NCI-H526 (cell line): ENCODE results near the gene C16orf92.
"Not testable (repeated sequence)": the region's sequence is repeated elsewhere in the genome, so short reads cannot be mapped to it uniquely, and the experiment has no call there.

ENCODE experiments used
- DNase-seq, 2 experiments: peaks; one replicate each; lab custom pipeline; 2025; lab: John Stamatoyannopoulos, UW

The C16orf92 gene

DNA sequence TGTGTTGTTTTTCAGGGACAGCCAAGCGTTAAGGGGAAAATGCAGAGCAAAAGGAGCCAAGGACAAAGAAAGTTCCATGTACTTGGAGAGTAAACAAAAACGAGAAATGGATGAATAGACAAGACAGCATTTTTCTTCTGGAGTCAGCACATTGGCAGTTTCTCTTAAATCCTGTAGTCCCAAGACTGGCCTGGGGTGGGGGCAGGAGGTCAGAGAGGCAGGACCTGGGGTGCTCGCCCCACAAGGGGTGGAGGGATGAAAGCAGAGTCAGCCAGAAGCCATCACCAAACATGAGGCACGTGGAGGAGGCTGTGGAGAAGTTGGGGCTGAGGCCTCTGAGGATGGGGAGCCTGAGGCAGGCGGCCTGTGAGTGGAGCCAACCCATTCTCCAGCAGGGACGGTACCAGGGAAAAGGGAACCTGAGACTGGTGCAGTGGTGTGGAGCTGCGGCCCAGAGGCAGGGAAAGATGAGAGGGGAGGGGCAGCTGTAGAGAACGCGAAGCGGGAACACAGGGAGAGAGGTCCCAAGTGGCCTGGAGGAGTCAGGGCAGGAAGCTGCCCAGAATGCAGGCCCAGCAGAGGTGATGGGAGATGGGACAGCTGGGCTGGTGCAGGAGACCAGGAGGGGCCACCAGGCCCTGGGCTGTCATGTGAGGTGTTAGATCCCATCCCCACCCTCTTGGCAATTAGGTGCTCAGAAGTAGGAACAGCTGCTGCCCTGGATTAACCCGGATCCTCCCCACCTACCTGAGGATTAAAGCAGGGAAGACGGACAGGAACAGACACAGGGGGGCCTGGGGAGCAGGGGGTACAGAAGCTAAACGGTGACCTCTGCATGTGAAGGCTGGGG lies 4.8 kb downstream of the C16orf92 start:
- peak in 1 of 2 experiments; percentile 47 for DNase-seq

DNA sequence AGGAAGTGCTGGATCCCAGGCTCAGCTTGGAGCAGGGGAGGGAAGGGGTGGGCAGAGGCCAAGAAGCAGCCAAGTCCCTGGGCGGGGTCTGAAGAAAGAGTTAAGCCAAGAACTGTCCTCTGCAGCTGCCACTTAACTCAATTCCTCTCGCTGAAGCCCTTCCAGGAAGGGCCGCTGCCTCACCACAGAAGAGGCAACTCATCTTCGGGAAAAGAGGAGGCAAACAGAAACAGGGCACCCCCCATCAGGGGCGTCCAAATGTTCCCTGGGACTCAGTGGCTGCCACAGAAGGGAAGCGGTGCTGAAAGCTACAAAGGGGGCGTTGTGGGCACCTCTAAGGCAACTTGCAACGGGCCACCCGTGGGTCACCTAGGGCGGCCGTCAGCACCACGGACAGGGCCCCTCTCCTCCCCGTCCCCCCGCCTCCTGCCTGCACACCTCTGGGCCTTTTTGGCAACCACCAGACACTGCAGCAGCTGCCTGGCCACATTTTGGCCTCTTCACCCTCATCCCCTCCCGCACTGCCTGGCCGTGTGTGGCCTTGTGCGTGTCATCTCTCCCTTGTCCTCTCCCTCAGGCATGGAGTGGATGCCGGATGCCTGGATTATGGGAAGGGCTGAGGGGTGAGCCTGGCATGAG lies 5.6 kb downstream of the C16orf92 start:
- DNase-seq, result no peak

DNA sequence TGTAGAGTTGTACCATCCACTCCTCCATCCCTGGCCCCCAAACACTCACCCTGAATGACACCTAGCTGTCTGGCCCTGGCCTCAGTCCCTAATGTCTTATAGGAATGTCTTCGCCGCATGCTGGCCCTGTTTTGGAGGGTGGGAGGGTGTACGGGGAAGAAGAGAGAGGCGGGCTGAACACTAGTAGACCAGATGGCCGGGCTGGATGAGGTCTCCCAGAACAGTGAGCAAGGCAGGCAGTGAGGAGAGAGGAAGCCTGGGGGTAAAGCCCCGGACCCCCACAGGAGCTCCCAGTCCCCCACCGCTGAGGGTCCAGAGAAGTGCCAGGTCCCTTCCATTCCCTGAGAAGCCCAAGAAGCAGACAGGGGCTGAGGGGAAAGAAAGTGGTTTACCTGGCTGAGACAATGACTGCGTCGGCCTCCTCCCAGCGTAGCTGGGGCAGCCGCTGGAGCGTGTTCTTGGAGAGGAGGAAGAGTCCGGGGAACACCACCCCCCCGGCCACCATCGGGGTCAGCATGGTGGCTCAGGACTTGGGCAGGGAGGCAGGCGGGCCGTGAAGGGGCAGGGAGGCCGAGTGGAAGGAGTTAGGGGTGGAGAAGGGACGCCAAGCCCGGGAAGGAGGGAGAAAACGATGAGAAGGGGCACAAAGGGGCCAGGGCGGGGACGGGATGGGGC lies 7.2 kb downstream of the C16orf92 start:
- DNase-seq, result peak in 1 of 2 experiments; percentile 51

DNA sequence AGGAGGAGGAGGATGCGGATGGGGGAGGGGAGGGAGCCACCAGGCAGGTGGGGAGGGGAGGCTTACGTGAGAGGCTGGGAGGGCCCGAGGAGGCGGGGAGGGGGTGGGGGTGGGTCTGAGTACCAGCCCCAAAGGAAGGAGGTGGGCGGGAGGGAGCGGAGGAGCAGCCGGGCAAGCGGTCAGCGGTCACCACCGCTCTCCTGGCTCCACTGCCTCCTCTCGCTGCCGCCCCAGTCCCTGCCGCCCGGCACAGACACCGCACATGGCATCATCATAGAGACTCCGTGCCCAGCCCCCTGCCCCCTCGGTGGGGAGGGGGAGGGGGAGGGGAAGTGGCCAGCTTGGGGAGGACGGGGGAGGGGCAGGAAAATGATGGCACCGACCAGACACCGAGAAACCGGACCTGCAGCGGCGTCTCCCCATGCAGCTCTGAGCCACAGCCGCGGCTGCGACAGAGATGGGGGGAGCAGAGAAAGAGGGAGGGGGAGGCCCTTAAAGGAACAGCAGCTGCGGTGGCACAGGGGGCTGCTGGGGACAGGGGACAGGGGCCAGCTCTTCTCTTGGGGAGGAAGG lies 7.9 kb downstream of the C16orf92 start, which contains the start of gene TLCD3B:
TLCD3B (minus strand) TSS at position 431 of the 573 bp plus-strand sequence. CDS start 744 bp downstream, outside the sequence.
- DNase-seq, result peak; percentile 31 to 75

DNA sequence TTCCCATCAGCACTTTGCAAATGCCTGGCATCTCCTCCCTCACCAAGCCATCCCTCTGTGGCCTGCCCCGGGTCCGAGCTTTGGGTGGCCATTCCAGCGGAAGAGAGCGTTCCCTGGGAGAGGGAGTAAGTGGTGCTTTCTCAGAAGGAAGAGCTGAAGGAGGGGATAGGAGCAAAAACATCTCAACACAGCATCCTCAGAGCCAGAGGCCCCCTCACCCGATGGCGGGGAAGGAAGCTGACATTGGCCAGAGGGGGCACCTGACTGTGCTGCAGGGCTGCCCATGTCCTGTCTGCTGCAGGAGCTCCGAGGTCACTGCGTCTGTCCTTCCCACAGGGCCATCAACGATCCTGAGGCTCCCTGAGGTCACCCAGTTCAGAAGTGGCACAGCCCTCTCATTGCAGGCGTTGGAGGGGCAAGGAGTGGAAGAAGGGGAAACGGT lies 8.5 kb downstream of the C16orf92 start:
- peak in 1 of 2 experiments; percentile 46 for DNase-seq

DNA sequence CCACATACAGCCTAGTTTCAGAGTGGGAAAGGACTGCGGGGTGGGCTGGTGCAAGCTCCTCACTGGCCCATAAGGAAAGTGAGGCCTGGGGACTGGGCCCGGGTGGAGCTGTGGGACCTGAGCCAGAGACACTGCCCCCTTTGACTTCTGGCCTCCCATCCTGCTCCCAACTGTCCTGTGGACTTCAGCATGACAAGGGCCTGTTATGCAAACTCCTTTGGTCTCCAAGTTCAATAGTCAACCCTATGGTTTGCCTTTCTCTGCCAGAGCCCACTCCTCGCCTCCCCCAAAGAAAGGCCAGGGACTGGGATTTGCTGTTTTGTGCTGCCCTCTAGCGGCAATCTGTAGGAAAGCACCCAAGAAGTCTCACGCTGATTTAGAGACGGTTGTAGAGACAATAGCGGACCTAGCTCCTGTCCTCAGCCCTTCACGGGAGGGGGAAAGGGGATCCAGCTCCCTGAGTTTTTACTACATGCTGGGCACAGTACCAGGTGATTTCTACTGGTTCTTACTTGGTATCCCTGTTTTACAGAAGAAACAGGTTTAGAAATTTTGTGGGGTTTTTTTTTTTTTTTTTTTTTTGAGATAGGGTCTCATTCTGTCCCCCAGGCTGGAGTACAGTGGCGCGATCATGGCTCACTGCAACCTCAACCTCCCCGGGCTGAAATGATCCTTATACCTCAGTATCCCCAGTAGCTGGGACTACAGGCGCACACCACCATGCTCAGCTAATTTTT lies 9.3 kb downstream of the C16orf92 start:
- peak; percentile 78 to 94 for DNase-seq

DNA sequence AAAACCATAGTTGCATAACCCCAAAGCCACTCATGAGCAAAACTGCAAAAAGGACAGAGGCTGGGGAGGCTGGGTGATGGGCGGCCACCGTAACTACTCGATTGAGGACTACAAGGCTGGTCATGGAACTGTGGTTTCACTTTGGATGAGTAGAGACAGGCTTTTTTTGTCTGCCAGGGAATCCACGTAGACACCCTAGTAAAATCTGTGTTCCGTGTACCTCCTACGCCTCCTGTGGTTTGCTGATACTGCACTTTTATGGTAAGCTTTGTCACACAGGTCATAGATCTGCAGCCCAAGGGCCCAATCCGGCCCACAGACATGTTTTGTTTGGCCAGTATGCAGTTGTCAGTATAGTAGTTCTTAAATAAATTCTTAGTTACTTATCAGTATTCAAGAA lies 10.3 kb downstream of the C16orf92 start:
- DNase-seq, result no peak

DNA sequence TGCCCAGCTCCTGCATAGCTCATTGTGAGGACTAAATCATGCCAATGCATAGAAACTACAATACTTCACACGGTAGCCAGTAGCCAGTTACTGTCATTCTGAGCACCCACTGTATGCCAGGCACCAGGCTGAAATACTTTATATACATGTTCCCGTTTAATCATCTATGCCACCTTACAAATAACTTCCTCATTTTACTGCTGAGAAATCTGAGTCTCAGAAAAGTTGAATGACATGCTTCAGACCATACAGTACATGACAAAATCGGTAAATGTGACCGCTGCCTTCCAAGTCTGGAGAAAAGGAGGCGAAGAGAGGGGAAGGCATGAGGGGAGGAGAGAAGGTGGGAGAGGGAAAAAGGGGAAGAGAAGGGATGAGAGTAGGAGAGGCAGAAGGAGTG lies 17.2 kb downstream of the C16orf92 start:
- no peak for DNase-seq

DNA sequence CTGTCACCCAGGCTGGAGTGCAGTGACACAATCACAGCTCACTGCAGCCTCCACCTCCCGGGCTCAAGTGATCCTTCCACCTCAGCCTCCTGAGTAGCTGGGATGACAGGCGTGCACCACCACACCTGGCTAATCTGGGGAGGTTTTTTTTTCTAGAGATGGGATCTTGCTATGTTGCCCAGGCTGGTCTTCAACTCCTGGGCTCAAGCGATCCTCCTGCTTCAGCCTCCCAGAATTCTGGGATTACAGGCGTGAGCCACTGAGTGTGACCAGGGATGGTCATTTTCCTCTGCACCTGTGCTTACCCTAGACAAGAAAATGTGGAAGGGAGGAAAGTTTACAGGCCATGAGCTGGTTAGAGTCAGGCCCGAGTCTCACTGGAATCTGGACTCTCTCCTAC lies 17.7 kb downstream of the C16orf92 start:
- not testable (repeated sequence) for DNase-seq

DNA sequence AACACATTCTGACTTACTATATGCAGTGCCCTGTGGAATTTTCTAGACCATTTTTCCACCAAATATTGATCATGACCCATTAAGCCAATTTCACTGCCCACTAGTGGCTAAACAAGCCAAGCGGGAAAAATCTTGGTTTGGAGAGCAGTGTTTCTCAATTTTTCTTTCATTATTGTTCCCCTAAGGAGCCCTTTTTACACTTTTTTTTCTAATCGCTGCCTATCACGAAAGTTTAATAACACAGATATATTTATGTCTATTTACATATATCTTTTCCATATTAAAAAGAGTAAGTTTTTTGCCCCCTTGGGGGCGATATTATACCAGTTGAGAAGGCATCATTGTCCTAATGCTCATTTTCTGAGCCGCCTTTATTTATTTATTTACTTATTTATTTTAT lies 18.8 kb downstream of the C16orf92 start:
- peak in 1 of 2 experiments; percentile 36 for DNase-seq

DNA sequence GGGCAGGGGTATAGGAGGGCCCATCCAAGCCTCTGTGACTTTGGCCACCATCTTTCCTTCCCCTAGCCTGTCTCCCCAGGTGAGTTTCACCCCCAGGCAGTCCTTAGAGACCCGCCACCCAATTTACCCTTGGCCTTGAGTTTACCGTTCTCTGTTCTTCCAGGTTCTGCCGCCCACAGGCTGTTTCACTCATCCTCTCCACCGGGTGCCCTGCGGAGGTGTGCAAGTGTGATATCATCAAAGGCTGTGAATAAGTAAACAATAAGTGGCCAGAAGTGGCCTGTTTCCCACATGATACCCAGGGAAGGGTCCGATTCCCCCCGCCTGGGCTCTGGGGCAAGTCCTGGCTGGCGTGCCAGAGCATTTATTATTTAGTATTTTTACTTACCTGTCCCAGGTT lies 23.2 kb downstream of the C16orf92 start:
- DNase-seq, result no peak

DNA sequence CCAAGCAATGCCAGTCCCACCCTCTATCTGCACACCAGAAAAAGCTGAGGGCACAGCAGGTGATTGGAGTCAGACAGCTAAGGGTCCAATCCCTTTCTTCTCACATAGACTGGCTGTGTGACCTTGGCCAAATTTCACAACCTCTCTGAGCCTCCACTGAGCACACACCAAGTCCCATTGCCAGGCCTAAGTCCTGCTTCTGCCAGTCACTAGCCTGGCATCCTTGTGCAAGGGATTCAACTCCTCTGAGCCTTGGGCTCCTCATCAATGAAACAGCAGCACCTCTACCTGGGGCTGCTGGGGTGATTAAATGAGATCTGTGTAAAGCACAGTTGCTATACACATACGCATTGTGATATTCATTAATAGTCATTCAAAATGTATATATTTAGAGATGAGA lies 23.6 kb downstream of the C16orf92 start:
- no peak for DNase-seq

DNA sequence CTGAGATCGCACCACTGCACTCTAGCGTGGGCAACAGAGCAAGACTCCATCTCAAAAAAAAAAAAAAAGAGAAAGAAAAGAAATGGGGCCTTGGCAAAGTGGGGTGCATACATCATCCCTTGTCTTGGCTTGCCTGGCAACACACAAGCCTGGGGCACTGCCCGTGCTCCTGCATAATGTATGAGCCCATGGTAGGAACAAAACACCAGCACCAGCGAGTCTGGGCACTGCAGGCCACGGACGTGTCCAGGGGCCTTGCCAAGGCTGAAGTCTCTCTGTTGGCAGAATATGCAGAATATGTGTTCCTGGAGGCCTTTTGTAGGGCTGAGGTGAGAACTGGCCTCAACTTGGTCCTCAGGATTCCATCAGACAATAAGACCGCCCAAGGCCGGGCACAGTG lies 26.9 kb downstream of the C16orf92 start:
- DNase-seq, result no peak

DNA sequence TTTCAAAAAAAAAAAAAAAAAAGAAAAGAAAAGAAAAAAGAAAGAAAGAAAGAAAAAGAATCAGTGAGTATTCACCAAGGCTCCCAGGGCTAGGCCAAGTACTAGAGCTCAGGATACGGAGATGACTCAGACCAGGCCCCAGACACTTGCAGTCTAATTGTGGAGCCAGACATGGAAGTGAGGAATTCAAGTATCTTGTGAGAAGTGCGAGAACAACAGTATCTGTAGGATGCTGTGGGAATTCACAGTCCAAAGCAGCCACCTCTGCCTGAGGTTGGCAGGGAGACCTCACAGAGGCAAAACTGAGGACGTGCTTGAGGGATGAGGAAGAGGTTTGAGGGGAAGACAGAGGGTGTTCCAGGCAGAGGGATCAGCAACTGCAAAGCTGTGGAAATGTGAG lies 28.5 kb downstream of the C16orf92 start:
- DNase-seq, result no peak

DNA sequence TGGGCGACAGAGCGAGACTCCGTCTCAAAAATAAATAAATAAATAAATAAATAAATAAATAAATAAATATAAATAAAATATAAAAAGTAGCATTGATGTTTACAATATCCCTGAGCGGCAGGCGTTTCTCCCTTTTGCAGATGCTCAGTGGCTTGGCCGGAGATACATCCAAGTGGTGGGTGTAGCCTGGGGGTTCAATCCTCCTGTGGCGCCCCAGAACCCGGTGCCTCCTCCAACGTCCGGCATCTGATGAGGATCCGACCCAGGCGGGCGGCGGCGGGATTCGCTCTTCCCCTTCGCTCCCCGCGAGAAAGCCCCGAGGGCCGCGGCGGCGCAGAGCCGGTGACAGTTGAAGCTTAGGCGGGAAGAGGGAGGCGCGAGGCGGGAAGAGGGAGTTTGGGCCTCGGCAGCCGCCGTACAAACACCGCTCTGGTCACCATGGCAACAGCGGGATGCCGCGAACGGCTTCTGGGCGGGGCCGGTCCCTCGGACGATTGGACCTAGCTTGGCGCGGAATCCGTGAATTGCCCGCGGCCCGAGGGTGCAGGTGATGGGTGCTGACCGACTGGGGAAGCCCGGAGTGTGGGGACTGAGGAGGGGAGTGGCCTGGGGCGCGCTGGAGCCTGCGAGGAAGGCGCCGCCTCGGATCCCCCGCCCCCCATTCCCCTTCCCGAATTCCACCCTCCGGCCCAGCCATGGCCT lies 29.8 kb downstream of the C16orf92 start:
- DNase-seq, result peak; percentile 75 to 96

DNA sequence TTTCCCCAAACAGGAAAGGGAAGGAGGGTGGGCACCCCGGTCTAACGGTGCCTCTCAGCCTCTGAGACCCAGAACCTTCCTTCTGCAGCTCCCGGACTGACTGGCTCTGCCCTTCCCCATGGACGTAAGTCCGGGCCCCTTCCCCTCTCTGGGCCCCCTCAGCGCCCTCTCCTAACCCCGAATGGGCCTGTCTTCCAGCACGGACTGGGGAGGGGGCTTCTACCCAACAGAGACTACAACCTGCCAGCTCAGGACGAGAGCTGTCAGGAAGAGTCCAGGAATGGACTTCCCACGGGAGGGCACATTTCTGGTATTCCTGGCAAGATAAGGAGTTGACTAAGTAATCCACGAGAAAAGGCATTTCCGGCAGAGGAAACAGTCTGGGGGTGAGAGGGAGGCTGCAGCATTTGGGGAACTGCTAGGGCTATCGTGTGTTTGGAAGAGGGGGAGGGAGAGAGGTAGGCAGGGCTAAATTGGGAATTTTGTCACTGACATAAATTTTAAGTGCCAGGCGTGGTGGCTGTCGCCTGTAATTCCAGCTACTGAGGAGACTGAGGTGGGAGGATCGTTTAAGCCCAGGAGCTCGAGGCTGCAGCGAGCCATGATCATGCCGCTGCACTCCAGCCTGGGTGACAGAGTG lies 30.5 kb downstream of the C16orf92 start:
- DNase-seq, result peak in 1 of 2 experiments; percentile 33

DNA sequence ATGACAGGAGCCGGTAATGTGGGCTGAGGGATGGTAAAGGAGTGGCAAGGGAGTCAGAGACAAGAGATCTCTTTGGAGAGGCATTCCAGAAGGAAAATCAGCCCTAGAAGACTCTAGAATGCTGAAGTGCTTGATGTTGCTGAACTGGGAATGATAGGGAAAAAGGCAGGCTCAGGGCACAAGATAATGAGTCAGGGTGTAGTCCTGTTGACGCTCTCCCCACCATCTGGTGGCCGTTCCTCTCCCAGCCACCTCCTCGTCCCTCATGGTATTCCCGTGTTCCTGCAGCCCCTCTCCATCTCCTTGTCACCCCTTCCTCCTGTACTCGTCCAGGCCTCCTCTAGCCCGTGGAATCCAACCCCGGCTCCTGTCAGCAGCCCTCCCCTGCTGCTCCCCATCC lies 31.5 kb downstream of the C16orf92 start:
- DNase-seq, result no peak

DNA sequence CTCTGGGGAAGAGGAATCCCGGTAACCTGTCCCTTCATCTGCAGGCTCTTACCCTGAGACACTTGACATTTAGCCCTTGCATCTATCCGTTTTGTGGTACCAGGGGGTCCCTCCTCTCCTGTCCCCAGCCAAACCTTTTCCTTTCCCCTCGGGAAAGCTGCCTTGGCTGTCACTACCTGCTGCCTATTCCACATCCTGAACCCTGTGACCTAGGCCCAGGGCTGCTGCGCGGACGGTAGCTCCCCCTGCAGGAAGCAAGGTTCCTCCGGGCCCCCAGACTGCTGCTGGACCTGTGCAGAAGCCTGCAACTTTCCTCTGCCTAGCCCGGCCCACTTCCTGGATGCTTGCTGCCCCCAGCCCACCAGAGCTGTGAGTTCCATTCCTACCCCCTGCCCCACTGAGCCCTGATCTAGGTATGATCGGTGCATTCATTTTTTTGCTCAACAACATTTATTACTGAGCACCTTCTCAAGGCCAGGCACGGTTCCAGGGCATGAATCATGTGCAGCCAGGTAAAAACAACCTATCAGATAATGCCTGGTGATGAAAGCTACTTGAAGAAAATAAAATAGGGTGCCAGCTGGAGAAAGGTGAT lies 32.1 kb downstream of the C16orf92 start:
- peak in 1 of 2 experiments; percentile 79 for DNase-seq

DNA sequence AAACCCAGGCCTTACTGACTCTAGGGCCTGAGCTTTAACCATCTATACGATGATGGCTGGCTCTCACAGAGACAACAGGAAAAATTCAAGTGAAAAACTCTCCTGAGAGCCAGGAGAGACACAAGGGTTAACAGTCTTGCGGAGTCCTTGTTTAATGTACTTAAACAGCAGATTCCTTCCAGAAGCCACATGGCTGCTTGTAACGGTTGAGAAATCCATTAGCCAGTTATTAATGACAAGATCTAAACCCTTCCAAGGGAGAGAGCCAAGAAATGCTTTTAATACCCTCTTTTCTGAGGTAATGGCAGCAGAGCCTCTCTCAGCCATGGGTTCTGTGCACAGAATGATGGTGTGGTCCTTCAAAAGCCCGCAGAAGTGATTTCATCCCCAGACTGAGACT lies 37.3 kb downstream of the C16orf92 start:
- DNase-seq, result no peak
